HCT116 (cell line): ENCODE measurements around the gene LRRFIP1. TPM values are rescaled to one million over a fixed set of nuclear protein-coding genes. Genes with fewer than 3 reads are reported as not detected.

ENCODE experiments used
- ATAC-seq: fragments of 200-7000 bp; cut with Tn5 transposase; 2 replicates; pipeline ENCODE4 v1.9.1; 2020; ENCODE audit warnings: mild to moderate bottlenecking, moderate library complexity
- BruUV-seq: library from RNA; stranded (reverse); fragments of 400-500 nt; replicated peaks from 2 replicates; lab custom pipeline; 2021; lab: Mats Ljungman, UMichigan
- CTCF ChIA-PET: fragments of 300-600 bp; sonication (Branson Sonifier 250); formaldehyde crosslinking; loops from one replicate; lab custom pipeline; 2021; ENCODE audit warnings: antibody characterized with exemption; lab: Charles Lee
- POLR2A ChIA-PET: fragments of 300-600, 350-600 bp; sonication (Branson Sonifier 250); formaldehyde crosslinking; loops from one replicate; lab custom pipeline; 2021; ENCODE audit warnings: antibody characterized with exemption; lab: Charles Lee
- RAD21 ChIA-PET, 2 experiments: fragments of 300-600 bp; sonication (Branson Sonifier 250); formaldehyde crosslinking; loops; one replicate each; lab custom pipeline; 2023; ENCODE audit warnings: low total read pairs in 2 of 2; ENCODE audit not compliant: uncharacterized antibody in 2 of 2, unreplicated experiment in 2 of 2, low non-redundant PET in 1 of 2; lab: Charles Lee
- DNase-seq: peaks from one replicate; pipeline ENCODE4 v3.0.0-alpha.2; 2010; ENCODE audit warnings: low read depth, low spot score
- H2AFZ ChIP-seq: fragments of 200-600 bp; shearing (Covaris generic), sonication (generic); 2 replicates; pipeline ENCODE4 v1.6.1; 2017; ENCODE audit warnings: low read depth, mixed run types, mixed read lengths, antibody characterized with exemption, low read length; ENCODE audit not compliant: poor library complexity, severe bottlenecking
- H3K27ac ChIP-seq: 2 replicates; pipeline ENCODE4 v1.5.1; 2012; ENCODE audit warnings: low read depth, low read length
- H3K27me3 ChIP-seq: fragments of 200-600 bp; sonication (generic); 2 replicates; pipeline ENCODE4 v1.6.1; 2016; ENCODE audit warnings: mixed run types, low read length, mixed read lengths; ENCODE audit not compliant: insufficient read depth
- H3K36me3 ChIP-seq, 2 experiments: fragments of 200-500 bp in 1 of 2; fragments of 200-600 bp in 1 of 2; sonication (Bioruptor generic) in 1 of 2; sonication (generic) in 1 of 2; 2 replicates each; pipeline versions ENCODE4 v1.5.1 to v1.6.1; 2014 to 2016; ENCODE audit warnings: low read length in 2 of 2, inconsistent platforms in 1 of 2, mixed read lengths in 1 of 2, mixed run types in 1 of 2; ENCODE audit not compliant: insufficient read depth in 2 of 2, control insufficient read depth in 1 of 2
- H3K4me1 ChIP-seq, 2 experiments: fragments of 200-600 bp in 1 of 2; sonication (generic) in 1 of 2; 2 replicates each; pipeline versions ENCODE4 v1.5.1 to v1.6.1; 2012 to 2017; ENCODE audit warnings: low read length in 2 of 2, inconsistent platforms in 1 of 2, mild to moderate bottlenecking in 1 of 2, mixed read lengths in 1 of 2, mixed run types in 1 of 2, moderate library complexity in 1 of 2; ENCODE audit not compliant: insufficient read depth in 2 of 2, control insufficient read depth in 1 of 2
- H3K4me2 ChIP-seq: fragments of 200-600 bp; sonication (generic); 2 replicates; pipeline ENCODE4 v1.6.1; 2017; ENCODE audit warnings: mixed run types, low read length, mixed read lengths
- H3K4me3 ChIP-seq, 2 experiments: fragments of 200-600 bp in 1 of 2; sonication (generic) in 1 of 2; replicated peaks in 1 of 2; 2 replicates each; pipeline ENCODE4 v1.5.1; 2011 to 2016; ENCODE audit warnings: low read length in 2 of 2, control low read depth in 1 of 2, low read depth in 1 of 2, mild to moderate bottlenecking in 1 of 2, mixed read lengths in 1 of 2, mixed run types in 1 of 2
- H3K79me2 ChIP-seq: fragments of 200-600 bp; sonication (generic); 2 replicates; pipeline ENCODE4 v1.6.1; 2017; ENCODE audit warnings: mild to moderate bottlenecking, mixed run types, low read length, moderate library complexity, mixed read lengths; ENCODE audit not compliant: insufficient read depth
- H3K9ac ChIP-seq: fragments of 200-600 bp; sonication (generic); 2 replicates; pipeline ENCODE4 v1.6.1; 2016; ENCODE audit warnings: low read length, mixed read lengths
- H3K9me2 ChIP-seq: fragments of 200-600 bp; sonication (generic), shearing (Covaris generic); 2 replicates; pipeline ENCODE4 v1.6.1; 2017; ENCODE audit warnings: mixed run types, mild to moderate bottlenecking, moderate library complexity; ENCODE audit not compliant: insufficient read depth
- H3K9me3 ChIP-seq, 2 experiments: fragments of 200-500 bp in 1 of 2; fragments of 200-600 bp in 1 of 2; sonication (Bioruptor generic) in 1 of 2; sonication (generic) in 1 of 2; 2 replicates each; pipeline ENCODE4 v1.6.1; 2014 to 2017; ENCODE audit warnings: low read length in 2 of 2, mixed read lengths in 2 of 2, inconsistent platforms in 1 of 2, low read depth in 1 of 2, mild to moderate bottlenecking in 1 of 2, mixed run types in 1 of 2, moderate library complexity in 1 of 2; ENCODE audit not compliant: control insufficient read depth in 1 of 2, insufficient read depth in 1 of 2
- H4K20me1 ChIP-seq: fragments of 200-600 bp; sonication (generic), shearing (Covaris generic); 2 replicates; pipeline ENCODE4 v1.6.1; 2017; ENCODE audit warnings: mixed run types, mild to moderate bottlenecking, moderate library complexity; ENCODE audit not compliant: insufficient read depth
- CEBPB ChIP-seq: IDR thresholded peaks from 2 replicates; pipeline ENCODE4 v1.6.1; 2012; ENCODE audit warnings: low read depth
- EGR1 ChIP-seq: IDR thresholded peaks from 2 replicates; pipeline ENCODE4 v1.6.1; 2012; ENCODE audit warnings: low read depth
- ELF1 ChIP-seq: IDR thresholded peaks from 2 replicates; pipeline ENCODE4 v1.6.1; 2012; ENCODE audit warnings: low read depth, borderline replicate concordance
- EZH2 ChIP-seq: fragments of 200-600 bp; sonication (generic); IDR thresholded peaks from 2 replicates; pipeline ENCODE4 v1.6.1; 2017; ENCODE audit warnings: antibody characterized with exemption, mixed run types
- EZH2phosphoT487 ChIP-seq: fragments of 200-600 bp; IDR thresholded peaks from 2 replicates; pipeline ENCODE4 v1.6.1; 2018; ENCODE audit warnings: antibody characterized with exemption, borderline replicate concordance
- JUND ChIP-seq: IDR thresholded peaks from 2 replicates; pipeline ENCODE4 v1.6.1; 2012
- POLR2A ChIP-seq: IDR thresholded peaks from 2 replicates; pipeline ENCODE4 v1.7.0; 2011; ENCODE audit warnings: borderline replicate concordance; ENCODE audit not compliant: insufficient read depth, insufficient read length; ENCODE audit errors: extremely low read depth
- POLR2AphosphoS5 ChIP-seq: IDR thresholded peaks from 2 replicates; pipeline ENCODE4 v1.6.1; 2011; ENCODE audit warnings: mild to moderate bottlenecking, low read depth, low read length, moderate library complexity
- SIN3A ChIP-seq: IDR thresholded peaks from 2 replicates; pipeline ENCODE4 v1.6.1; 2012; ENCODE audit warnings: low read depth
- SP1 ChIP-seq: IDR thresholded peaks from 2 replicates; pipeline ENCODE4 v1.6.1; 2012; ENCODE audit warnings: low read depth
- SRF ChIP-seq: IDR thresholded peaks from 2 replicates; pipeline ENCODE4 v1.6.1; 2012; ENCODE audit warnings: low read depth
- TCF7L2 ChIP-seq: IDR thresholded peaks from 2 replicates; pipeline ENCODE4 v1.7.0; 2011; ENCODE audit warnings: borderline replicate concordance, inconsistent platforms; ENCODE audit not compliant: insufficient read depth, insufficient read length; ENCODE audit errors: extremely low read depth
- YY1 ChIP-seq: IDR thresholded peaks from 2 replicates; pipeline ENCODE4 v1.6.1; 2011; ENCODE audit warnings: low read length, low read depth, moderate library complexity, mild to moderate bottlenecking; ENCODE audit not compliant: insufficient replicate concordance; ENCODE audit errors: extremely low read depth
- ZFX ChIP-seq: fragments of 450-650 bp; IDR thresholded peaks from 2 replicates; pipeline ENCODE4 v1.6.1; 2017
- ZNF274 ChIP-seq: fragments of 200-500 bp; sonication (Bioruptor generic); IDR thresholded peaks from 2 replicates; pipeline ENCODE4 v1.6.1; 2014; ENCODE audit warnings: mild to moderate bottlenecking, low read depth, low read length, inconsistent platforms
- intact Hi-C: fragments of 100-400 bp; cut with micrococcal nuclease; formaldehyde crosslinking; loops from 2 replicates; pipeline ENCODE4 v1.10.0; 2022
- total RNA-seq: library from RNA; stranded (reverse); gene quantifications from one replicate; pipeline ENCODE4 v1.2.1, GENCODE V29; 2021; ENCODE audit not compliant: unreplicated experiment
- TF ChIP-seq, protein P1 (sequence below): IDR thresholded peaks from 2 replicates; pipeline ENCODE4 v1.6.1; 2012
- TF ChIP-seq, protein P2 (sequence below), 3 experiments: fragments of 200-600 bp in 1 of 3; sonication (generic) in 1 of 3; IDR thresholded peaks in 2 of 3; conservative IDR thresholded peaks in 1 of 3; 2 replicates each; pipeline ENCODE4 v1.5.1; 2012 to 2017; ENCODE audit warnings: low read depth in 2 of 3, low read length in 2 of 3, antibody characterized with exemption in 1 of 3, borderline replicate concordance in 1 of 3, control low read depth in 1 of 3, mild to moderate bottlenecking in 1 of 3, mixed read lengths in 1 of 3, mixed run types in 1 of 3, moderate library complexity in 1 of 3; ENCODE audit not compliant: insufficient read depth in 1 of 3
- TF ChIP-seq, protein P3 (sequence below): IDR thresholded peaks from 2 replicates; pipeline ENCODE4 v1.6.1; 2011; ENCODE audit warnings: mild to moderate bottlenecking, low read length, moderate library complexity; ENCODE audit not compliant: insufficient replicate concordance; ENCODE audit errors: extremely low read depth
- TF ChIP-seq, protein P4 (sequence below): IDR thresholded peaks from 2 replicates; pipeline ENCODE4 v1.6.1; 2012
- TF ChIP-seq, protein P5 (sequence below): IDR thresholded peaks from 2 replicates; pipeline ENCODE4 v1.6.1; 2012; ENCODE audit warnings: low read depth

Gene LRRFIP1
- total RNA-seq, 1 experiment from 2014 or later, result 76.9 TPM

DNA sequence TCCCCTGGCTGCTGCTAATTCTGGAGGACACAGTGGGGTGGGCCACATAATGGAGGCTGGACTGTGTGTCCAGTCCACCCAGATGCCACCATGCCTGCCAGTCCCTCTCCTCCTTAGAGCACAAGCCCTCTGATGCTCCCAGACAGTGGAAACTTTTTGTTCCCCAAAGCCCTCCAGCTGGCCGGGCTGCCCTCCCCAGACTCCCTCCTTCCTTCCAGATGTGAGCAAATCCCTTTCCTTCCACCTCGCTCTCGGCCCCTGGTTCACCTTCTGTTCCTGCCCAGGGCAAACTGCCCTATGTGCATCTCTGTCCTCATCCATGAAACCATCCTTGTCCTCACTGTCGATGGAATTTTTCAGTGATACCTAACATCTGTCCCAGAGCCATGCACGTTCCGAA is 33.9 kb downstream of the LRRFIP1 start:
- no peak for ATAC-seq
- no peak overlapping the region for H2AFZ ChIP-seq
- H3K9me3 ChIP-seq, result no peaks in the 10 kb centered on the region
- ChIA-PET POLR2A (no interaction called here), CTCF (interaction anchor here (1.1 kb wide), 1 partner anchor 10 kb away, joined by 5 read pairs; no protein-coding TSS in a partner anchor), RAD21 (no interaction called here)
- no peaks in the 10 kb centered on the region for H3K36me3 ChIP-seq
- H3K27ac ChIP-seq, result no peak overlapping the region
- no peak for DNase-seq
- H3K4me1 ChIP-seq, result peaks cover 6 to 9% of the 10 kb centered on the region in 2 experiments
- H3K79me2 ChIP-seq, result no peaks in the 10 kb centered on the region
- 0 out of 2 replicates have a peak, but pooled peaks cover 3% of the 10 kb centered on the region for H3K27me3 ChIP-seq
- no peaks in the 10 kb centered on the region for H3K9me2 ChIP-seq
- no peaks in the 10 kb centered on the region for H4K20me1 ChIP-seq
- TF ChIP-seq YY1 (no peak), ZNF274 (no peak), SIN3A (no peak), EZH2phosphoT487 (no peak), EGR1 (no peak), JUND (no peak), ZFX (no peak), EZH2 (no peak), TCF7L2 (no peak), CEBPB (no peak), POLR2AphosphoS5 (no peak), SRF (no peak), POLR2A (no peak), ELF1 (no peak), SP1 (no peak)
- TF ChIP-seq, protein P1, sequence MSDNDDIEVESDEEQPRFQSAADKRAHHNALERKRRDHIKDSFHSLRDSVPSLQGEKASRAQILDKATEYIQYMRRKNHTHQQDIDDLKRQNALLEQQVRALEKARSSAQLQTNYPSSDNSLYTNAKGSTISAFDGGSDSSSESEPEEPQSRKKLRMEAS, result no peak
- TF ChIP-seq, protein P2, sequence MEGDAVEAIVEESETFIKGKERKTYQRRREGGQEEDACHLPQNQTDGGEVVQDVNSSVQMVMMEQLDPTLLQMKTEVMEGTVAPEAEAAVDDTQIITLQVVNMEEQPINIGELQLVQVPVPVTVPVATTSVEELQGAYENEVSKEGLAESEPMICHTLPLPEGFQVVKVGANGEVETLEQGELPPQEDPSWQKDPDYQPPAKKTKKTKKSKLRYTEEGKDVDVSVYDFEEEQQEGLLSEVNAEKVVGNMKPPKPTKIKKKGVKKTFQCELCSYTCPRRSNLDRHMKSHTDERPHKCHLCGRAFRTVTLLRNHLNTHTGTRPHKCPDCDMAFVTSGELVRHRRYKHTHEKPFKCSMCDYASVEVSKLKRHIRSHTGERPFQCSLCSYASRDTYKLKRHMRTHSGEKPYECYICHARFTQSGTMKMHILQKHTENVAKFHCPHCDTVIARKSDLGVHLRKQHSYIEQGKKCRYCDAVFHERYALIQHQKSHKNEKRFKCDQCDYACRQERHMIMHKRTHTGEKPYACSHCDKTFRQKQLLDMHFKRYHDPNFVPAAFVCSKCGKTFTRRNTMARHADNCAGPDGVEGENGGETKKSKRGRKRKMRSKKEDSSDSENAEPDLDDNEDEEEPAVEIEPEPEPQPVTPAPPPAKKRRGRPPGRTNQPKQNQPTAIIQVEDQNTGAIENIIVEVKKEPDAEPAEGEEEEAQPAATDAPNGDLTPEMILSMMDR (IDR thresholded peaks at IDR 0.05 in 2 of 3, conservative IDR thresholded peaks at IDR 0.05 in 1 of 3; ENCODE audit: borderline replicate concordance in 1 of 3, insufficient read depth in 1 of 3, low read depth in 2 of 3, low read length in 2 of 3), result no peak
- TF ChIP-seq, protein P3, sequence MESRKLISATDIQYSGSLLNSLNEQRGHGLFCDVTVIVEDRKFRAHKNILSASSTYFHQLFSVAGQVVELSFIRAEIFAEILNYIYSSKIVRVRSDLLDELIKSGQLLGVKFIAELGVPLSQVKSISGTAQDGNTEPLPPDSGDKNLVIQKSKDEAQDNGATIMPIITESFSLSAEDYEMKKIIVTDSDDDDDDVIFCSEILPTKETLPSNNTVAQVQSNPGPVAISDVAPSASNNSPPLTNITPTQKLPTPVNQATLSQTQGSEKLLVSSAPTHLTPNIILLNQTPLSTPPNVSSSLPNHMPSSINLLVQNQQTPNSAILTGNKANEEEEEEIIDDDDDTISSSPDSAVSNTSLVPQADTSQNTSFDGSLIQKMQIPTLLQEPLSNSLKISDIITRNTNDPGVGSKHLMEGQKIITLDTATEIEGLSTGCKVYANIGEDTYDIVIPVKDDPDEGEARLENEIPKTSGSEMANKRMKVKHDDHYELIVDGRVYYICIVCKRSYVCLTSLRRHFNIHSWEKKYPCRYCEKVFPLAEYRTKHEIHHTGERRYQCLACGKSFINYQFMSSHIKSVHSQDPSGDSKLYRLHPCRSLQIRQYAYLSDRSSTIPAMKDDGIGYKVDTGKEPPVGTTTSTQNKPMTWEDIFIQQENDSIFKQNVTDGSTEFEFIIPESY, result no peak
- TF ChIP-seq, protein P4, sequence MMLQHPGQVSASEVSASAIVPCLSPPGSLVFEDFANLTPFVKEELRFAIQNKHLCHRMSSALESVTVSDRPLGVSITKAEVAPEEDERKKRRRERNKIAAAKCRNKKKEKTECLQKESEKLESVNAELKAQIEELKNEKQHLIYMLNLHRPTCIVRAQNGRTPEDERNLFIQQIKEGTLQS, result no peak
- TF ChIP-seq, protein P5, sequence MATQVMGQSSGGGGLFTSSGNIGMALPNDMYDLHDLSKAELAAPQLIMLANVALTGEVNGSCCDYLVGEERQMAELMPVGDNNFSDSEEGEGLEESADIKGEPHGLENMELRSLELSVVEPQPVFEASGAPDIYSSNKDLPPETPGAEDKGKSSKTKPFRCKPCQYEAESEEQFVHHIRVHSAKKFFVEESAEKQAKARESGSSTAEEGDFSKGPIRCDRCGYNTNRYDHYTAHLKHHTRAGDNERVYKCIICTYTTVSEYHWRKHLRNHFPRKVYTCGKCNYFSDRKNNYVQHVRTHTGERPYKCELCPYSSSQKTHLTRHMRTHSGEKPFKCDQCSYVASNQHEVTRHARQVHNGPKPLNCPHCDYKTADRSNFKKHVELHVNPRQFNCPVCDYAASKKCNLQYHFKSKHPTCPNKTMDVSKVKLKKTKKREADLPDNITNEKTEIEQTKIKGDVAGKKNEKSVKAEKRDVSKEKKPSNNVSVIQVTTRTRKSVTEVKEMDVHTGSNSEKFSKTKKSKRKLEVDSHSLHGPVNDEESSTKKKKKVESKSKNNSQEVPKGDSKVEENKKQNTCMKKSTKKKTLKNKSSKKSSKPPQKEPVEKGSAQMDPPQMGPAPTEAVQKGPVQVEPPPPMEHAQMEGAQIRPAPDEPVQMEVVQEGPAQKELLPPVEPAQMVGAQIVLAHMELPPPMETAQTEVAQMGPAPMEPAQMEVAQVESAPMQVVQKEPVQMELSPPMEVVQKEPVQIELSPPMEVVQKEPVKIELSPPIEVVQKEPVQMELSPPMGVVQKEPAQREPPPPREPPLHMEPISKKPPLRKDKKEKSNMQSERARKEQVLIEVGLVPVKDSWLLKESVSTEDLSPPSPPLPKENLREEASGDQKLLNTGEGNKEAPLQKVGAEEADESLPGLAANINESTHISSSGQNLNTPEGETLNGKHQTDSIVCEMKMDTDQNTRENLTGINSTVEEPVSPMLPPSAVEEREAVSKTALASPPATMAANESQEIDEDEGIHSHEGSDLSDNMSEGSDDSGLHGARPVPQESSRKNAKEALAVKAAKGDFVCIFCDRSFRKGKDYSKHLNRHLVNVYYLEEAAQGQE, result no peak
- H3K4me3 ChIP-seq, result no peak overlapping the region
- no peak overlapping the region for H3K9ac ChIP-seq
- H3K4me2 ChIP-seq, result no peak overlapping the region
- BruUV-seq, result no TSS peak
- intact Hi-C loops, result no loop called here
